Measurements from ENCODE around the gene TIMMDC1.
"Not testable (repeated sequence)": the region's sequence is repeated elsewhere in the genome, so short reads cannot be mapped to it uniquely, and the experiment has no call there.

TIMMDC1 gene

DNA sequence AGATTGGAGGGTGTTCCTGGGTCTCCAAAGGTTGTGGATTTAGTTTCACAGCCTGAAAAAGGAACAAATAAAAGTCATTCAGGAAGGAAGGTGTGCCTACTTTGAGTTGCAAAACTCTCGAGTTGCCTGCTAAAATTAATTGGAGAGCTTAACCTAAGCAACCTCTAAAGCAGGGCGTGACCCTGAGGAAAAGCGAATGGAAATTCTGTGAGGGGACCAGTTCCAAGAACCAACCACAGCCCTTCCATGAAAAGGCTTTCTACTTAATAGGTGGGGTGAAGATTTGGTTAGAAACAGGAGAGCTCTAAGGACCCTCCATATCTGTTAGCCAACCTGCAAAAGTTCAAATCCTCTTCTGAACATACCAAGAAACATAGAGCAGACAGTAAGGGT, 59.5 kb downstream of the TIMMDC1 start:
- no peak for DNase-seq

DNA sequence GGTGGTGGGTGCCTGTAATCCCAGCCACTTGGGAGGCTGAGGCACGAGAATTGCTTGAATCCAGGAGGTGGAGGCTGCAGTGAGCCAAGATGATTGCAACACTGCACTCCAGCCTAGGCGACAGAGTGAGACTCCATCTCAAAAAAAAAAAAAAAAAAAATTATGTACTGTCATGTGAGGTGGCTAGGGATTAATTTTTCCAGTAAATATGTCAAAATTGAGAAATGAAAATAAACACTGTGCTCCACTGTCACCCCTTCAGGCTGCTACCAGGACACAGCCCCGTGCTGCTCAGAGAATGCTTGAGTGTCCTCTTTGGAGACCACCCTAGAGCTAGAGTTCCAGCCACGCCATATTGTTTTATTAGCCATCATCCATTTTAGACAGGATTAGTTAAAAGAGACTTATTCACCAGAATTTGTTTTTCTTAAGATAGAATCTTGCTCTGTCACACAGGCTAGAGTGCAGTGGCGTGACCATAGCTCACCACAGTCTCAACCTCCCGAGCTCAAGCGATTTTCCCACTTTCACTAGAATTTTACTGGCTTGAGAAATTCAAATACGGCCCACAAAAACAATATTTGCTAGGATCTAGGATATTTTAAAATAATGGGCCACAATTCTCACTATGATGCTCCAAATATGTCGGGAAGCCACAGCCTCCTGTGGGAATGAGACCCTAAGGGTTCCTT, 60.4 kb downstream of the TIMMDC1 start:
- no peak for DNase-seq

DNA sequence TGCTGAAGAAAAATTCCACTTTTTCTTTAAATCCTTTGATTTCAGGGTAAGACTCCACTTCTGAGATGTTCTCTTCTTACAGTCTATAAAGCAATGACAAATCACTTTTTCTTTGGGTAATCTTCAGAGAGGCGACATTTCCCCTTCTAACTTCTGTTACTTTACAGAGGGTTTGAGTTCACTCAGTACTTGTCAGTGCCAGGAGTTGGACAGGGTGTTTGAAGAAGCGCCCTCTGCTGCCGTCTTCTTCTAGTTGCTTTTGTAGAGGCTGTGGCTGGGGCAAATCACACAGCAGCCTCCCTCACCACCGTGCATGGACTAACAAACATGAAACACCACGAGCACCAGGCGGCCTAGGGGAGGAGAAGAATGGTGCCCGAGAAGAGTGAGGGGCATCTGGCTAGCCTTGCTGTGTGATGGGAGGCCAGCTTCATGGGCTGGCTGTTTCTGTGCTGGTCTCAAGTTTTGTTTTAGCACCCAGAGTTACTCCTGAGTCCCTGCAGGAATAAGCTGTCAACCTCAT, 61.2 kb downstream of the TIMMDC1 start, which contains the start of gene CD80:
Gene CD80, minus strand, starts transcription at position 174 of the 523 bp plus-strand sequence. CDS start 1,886 bp downstream, outside the sequence.
- peak; percentile 52 for DNase-seq

DNA sequence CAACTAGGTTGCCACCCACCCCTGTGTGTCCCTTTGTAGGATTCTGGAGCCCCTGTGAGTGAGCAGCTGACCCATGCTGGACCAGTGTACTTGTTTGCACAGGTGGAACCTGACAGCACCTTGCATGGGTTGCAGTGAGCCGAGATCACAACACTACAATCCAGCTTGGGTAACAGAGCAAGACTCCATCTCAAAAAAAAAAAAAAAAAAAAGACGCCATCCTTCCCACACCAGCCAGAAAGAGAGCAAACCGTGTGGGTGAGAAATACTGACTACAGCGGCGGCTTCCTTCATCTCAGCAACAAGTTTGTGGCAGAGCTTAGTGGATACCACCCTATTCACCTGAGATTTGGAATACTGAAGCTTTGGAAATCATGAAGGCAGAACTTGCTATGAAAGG, 61.8 kb downstream of the TIMMDC1 start:
- DNase-seq: no peak

DNA sequence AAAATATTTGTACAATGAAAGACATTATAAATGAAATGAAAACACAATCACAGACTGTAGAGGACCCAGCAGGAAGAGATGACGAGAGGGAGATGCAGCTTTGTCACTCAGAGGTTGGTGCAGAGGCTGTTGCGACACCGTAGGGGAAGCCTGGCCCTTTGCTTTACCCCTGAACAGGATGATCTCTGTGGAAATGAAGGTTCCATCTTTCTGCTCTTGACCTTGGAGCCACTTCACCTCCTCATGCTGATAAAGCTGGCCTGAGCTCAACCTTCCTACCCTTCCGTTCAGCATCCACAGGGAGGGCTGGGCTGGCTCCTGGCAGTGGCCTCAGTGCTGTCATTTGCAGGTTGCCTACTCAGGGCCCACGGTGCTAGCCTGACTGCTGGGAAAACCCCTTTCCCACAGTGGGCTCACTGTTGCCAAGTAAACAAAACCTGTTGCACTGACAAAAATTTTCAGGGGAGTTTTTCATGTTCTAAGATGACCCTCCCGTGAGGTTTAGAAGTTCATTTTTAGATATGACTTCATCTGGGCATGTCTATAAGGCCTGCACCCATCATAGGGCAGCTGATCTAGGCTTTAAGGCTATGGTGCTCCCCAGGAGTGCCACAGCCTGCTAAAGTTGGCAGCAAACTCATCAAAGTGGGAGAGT, 64.1 kb downstream of the TIMMDC1 start:
- no peak for DNase-seq

DNA sequence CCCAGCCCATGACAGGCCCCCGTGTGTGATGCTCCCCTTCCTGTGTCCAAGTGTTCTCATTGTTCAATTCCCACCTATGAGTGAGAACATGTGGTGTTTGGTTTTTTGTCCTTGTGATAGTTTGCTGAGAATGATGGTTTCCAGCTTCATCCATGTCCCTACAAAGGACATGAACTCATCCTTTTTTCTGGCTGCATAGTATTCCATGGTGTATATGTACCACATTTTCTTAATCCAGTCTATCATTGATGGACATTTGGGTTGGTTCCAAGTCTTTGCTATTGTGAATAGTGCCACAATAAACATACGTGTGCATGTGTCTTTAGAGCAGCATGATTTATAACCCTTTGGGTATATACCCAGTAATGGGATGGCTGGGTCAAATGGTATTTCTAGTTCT, 65.0 kb downstream of the TIMMDC1 start:
- DNase-seq: not testable (repeated sequence)

DNA sequence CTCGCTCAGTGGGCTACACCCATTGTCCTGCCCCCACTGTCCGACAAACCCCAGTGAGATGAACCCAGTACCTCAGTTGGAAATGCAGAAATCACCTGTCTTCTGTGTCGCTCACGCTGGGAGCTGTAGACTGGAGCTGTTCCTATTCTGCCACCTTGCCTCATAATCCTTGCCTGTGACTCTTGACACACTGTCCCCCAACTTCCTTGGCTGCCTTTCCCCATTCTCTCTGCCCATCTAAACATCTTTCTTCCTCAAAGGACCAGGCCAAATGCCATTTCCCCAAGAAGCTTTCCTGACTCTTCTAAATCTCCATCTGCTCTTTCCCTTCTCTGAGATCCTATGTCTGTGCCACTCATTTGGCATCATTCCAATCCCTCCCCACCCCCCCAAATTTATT, 70.8 kb downstream of the TIMMDC1 start:
- DNase-seq: no peak

DNA sequence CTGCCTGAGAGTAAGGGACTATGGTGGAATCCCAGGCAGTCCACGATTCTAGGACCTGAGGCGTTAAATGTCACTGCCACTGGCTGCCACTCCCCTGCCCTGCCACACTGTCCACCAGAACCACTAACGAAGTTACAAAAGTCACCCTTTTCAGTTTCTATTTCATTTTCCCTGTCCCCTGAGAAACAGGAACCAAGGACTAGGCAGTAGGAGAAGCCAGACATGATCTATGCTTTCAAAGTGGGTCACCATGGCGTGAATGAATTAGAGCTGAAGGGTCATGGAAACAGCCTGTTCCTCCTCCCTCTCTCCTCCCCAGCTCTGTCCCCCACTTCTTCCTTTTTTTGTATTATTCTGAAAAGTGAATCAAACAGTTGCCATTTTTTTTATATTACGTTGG, 71.9 kb downstream of the TIMMDC1 start:
- no peak for DNase-seq

DNA sequence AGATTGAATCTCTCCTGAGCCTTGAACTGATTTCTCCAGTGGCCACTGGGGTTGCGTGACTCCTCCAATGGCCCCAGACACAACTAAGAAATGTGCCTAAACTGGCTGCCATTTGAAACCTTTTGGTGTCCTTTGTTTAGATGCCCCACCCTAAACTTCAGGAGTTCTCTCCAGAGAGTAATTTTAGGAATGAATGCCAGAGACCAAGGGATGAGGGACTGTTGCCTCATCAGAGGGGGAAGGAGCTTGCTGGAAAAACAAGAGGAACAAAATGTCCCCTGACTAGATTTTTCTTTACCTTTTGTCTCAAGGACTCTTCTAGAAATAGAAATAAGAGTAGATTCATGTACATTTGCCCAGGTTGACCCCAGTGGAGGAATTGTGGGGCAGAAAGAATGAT, 72.9 kb downstream of the TIMMDC1 start:
- no peak for DNase-seq

DNA sequence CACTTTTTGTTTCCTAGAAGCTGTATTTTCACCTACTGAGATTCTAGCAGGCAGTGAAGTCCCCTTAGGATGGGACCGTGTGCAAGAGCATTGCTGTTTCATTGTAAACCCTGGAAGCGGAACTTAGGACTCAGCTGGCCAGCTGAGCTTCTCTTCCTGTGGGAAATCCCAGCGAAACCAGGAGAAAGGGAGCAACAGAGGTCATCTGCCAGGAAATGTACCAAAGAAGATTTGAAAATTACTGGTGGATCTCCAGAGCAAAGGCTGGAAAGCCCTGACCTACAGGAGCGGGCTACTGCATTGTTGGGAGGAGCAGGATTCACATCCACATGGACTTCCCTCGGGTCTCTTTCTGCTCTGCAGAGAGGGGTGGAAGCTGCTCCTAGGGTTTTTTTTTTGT, 73.3 kb downstream of the TIMMDC1 start:
- DNase-seq: no peak
